Left ventricle myocardium inferior (tissue), 1 donor: Measurements from ENCODE around the gene CACNG8. TPM values are rescaled to one million over a fixed set of nuclear protein-coding genes. Genes with fewer than 3 reads are reported as not detected.

ENCODE experiments used
- DNase-seq: peaks from one replicate; pipeline ENCODE4 v3.0.0-alpha.2; 2020
- H3K27ac ChIP-seq: fragments of 200-600 bp; replicated peaks from 2 replicates; pipeline ENCODE4 v1.8.0; 2021
- H3K27me3 ChIP-seq: fragments of 200-600 bp; 2 replicates; pipeline ENCODE4 v1.8.0; 2021; ENCODE audit warnings: low read depth
- H3K36me3 ChIP-seq: fragments of 200-600 bp; 2 replicates; pipeline ENCODE4 v1.8.0; 2021
- H3K4me1 ChIP-seq: fragments of 200-600 bp; 2 replicates; pipeline ENCODE4 v1.8.0; 2021
- H3K4me3 ChIP-seq: fragments of 200-600 bp; 2 replicates; pipeline ENCODE4 v1.8.0; 2021; ENCODE audit warnings: mild to moderate bottlenecking, moderate library complexity
- H3K9me3 ChIP-seq: fragments of 200-600 bp; replicated peaks from 2 replicates; pipeline ENCODE4 v1.8.0; 2021
- CTCF ChIP-seq: fragments of 200-600 bp; IDR thresholded peaks from 2 replicates; pipeline ENCODE4 v1.8.0; 2021; ENCODE audit warnings: antibody characterized with exemption, mild to moderate bottlenecking, borderline replicate concordance
- intact Hi-C: fragments of 100-400 bp; cut with micrococcal nuclease; formaldehyde crosslinking; loops from one replicate; pipeline ENCODE4 v1.11.0; 2022
- total RNA-seq: library from RNA; stranded (reverse); fragmentation: NEBNext Ultra II Directional; extraction: Animal tissue kit (Norgen Biotek cat#: 25700); gene quantifications from one replicate; pipeline ENCODE4 v1.2.1, GENCODE V29; 2021
- donor health status: DM: no; HTN: yes; CAD: no; lungs with severe emphysema.

Gene CACNG8
- total RNA-seq, 1 donor from 2014 or later: 0.16 TPM

DNA sequence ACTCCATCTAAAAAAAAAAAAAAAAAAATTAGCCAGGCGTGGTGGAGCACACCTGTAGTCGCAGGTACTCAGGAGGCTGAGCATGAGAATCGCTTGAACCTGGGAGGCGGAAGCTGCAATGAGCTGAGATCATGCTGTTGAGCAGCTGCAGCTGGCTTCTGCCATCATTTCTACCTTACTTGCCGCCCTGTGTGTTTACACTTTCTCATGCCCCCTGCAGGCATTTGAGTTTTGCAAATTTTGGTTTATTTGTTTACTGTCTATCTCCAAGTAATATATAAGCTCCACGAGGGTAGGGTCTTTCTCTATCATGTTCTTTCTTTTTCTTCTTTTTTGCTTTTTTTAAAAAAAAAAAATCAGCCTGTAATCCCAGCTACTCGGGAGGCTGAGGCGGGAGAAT lies 46.7 kb downstream of the CACNG8 start:
- Histone ChIP-seq H3K36me3 (no peaks in the 10 kb centered on the region), H3K27ac (no peak overlapping the region), H3K4me1 (no peaks in the 10 kb centered on the region), H3K27me3 (peaks cover 98% of the 10 kb centered on the region), H3K9me3 (no peaks in the 10 kb centered on the region), H3K4me3 (no peak overlapping the region)
- TF ChIP-seq CTCF: no peak
- intact Hi-C loops: no loop called here
- DNase-seq: no peak

- H3K27me3 ChIP-seq: peaks cover 96% of the 10 kb centered on the region
- H3K9me3 ChIP-seq: no peaks in the 10 kb centered on the region
- H3K4me1 ChIP-seq: no peaks in the 10 kb centered on the region
- H3K4me3 ChIP-seq: no peak overlapping the region
- no peak overlapping the region for H3K27ac ChIP-seq
- no peak for TF ChIP-seq CTCF
- intact Hi-C loops: no loop called here
- H3K36me3 ChIP-seq: no peaks in the 10 kb centered on the region
- no peak for DNase-seq
Measured at GRCh38 chr19:54010474-54010873, 47.7 kb downstream of the CACNG8 start.

GRCh38 chr19:54011507-54012211 lies 48.9 kb downstream of the CACNG8 start:
- Histone ChIP-seq H3K9me3 (no peaks in the 10 kb centered on the region), H3K4me1 (no peaks in the 10 kb centered on the region), H3K36me3 (no peaks in the 10 kb centered on the region), H3K4me3 (no peak overlapping the region), H3K27me3 (peaks cover 97% of the 10 kb centered on the region), H3K27ac (no peak overlapping the region)
- DNase-seq: no peak
- TF ChIP-seq CTCF: no peak
- intact Hi-C loops: no loop called here

DNA sequence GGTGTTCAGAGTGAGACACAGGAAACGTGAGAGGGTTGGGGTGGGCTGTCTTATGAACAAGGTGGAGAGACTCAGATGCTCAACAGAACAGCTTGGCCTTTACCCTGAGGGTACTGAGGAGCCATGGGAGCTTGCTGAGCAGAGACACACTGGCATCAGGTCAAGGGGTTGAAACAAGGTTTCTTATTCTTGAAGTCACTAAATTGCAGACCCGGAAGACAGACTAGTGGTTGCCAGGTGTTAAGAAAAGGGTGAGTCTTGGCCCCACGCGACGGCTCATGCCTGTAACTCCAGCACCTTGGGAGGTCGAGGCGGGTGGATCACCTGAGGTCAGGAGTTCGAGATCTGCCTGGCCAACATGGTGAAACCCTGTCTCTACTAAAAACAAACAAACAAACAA lies 51.1 kb downstream of the CACNG8 start:
- H3K9me3 ChIP-seq: peaks cover 4% of the 10 kb centered on the region
- no peak for TF ChIP-seq CTCF
- no peaks in the 10 kb centered on the region for H3K4me1 ChIP-seq
- no peak overlapping the region for H3K4me3 ChIP-seq
- H3K36me3 ChIP-seq: no peaks in the 10 kb centered on the region
- peaks cover 95% of the 10 kb centered on the region for H3K27me3 ChIP-seq
- no peak for DNase-seq
- intact Hi-C loops: no loop called here
- no peak overlapping the region for H3K27ac ChIP-seq

- Histone ChIP-seq H3K4me1 (no peaks in the 10 kb centered on the region), H3K36me3 (no peaks in the 10 kb centered on the region), H3K27me3 (peaks cover 91% of the 10 kb centered on the region), H3K4me3 (no peak overlapping the region), H3K9me3 (peaks cover 4% of the 10 kb centered on the region), H3K27ac (no peak overlapping the region)
- intact Hi-C loops: no loop called here
- TF ChIP-seq CTCF: no peak
- no peak for DNase-seq
Measured at GRCh38 chr19:54014920-54015560, 52.3 kb downstream of the CACNG8 start.
